HG03108 (cell line): ENCODE measurements around the gene KYAT1.
"Not testable (repeated sequence)": the region's sequence is repeated elsewhere in the genome, so short reads cannot be mapped to it uniquely, and the experiment has no call there.

Experiments
- ATAC-seq: cut with Tn5 transposase; IDR thresholded peaks from one replicate; pipeline ENCODE4 v1.9.1; 2021; ENCODE audit warnings: moderate library complexity; ENCODE audit not compliant: unreplicated experiment

KYAT1 gene

GRCh38 chr9:128886211-128886891 lies 4.6 kb upstream of the KYAT1 start:
- ATAC-seq = no peak

GRCh38 chr9:128885798-128886197 lies 4.0 kb upstream of the KYAT1 start:
- no peak for ATAC-seq

- no peak for ATAC-seq
These were observed 3.6 kb upstream of the KYAT1 start for GRCh38 chr9:128885376-128885775.

- no peak for ATAC-seq
These were observed 2.4 kb upstream of the KYAT1 start for GRCh38 chr9:128884164-128884563.

- no peak for ATAC-seq
These were observed 1.2 kb upstream of the KYAT1 start for GRCh38 chr9:128882677-128883603.

GRCh38 chr9:128877852-128878251 lies 3.9 kb downstream of the KYAT1 start:
- no peak for ATAC-seq

GRCh38 chr9:128870941-128871265 lies 10.8 kb downstream of the KYAT1 start:
- ATAC-seq = not testable (repeated sequence)

GRCh38 chr9:128870128-128870940 lies 11.4 kb downstream of the KYAT1 start:
- no peak for ATAC-seq

- ATAC-seq = peak; percentile 52
These were observed 18.1 kb downstream of the KYAT1 start for GRCh38 chr9:128863647-128864046.

- ATAC-seq = no peak
These were observed 19.3 kb downstream of the KYAT1 start for GRCh38 chr9:128862401-128862851.

- ATAC-seq = no peak
These were observed 20.2 kb downstream of the KYAT1 start for GRCh38 chr9:128861501-128861900.

GRCh38 chr9:128860937-128861336 lies 20.8 kb downstream of the KYAT1 start:
- no peak for ATAC-seq

GRCh38 chr9:128858476-128858875 lies 23.3 kb downstream of the KYAT1 start:
- not testable (repeated sequence) for ATAC-seq

- not testable (repeated sequence) for ATAC-seq
These were observed 27.3 kb downstream of the KYAT1 start for GRCh38 chr9:128854454-128854853.

- ATAC-seq = not testable (repeated sequence)
These were observed 29.1 kb downstream of the KYAT1 start for GRCh38 chr9:128852646-128853045.

- ATAC-seq = not testable (repeated sequence)
These were observed 29.8 kb downstream of the KYAT1 start for GRCh38 chr9:128851779-128852600.

- ATAC-seq = not testable (repeated sequence)
These were observed 30.7 kb downstream of the KYAT1 start for GRCh38 chr9:128851024-128851423.

- no peak for ATAC-seq
These were observed 33.9 kb downstream of the KYAT1 start for GRCh38 chr9:128847803-128848202.

GRCh38 chr9:128846680-128847030 lies 35.1 kb downstream of the KYAT1 start:
- no peak for ATAC-seq

GRCh38 chr9:128845186-128845931 lies 36.4 kb downstream of the KYAT1 start:
- no peak for ATAC-seq
